ENCODE results near the gene IQCE. TPM values are rescaled to one million over a fixed set of nuclear protein-coding genes. Genes with fewer than 3 reads are reported as not detected.
A peak's percentile ranks its signal among the peaks of the same experiment; 100 is the strongest.

IQCE gene
- total RNA-seq, 2 donors from 2014 or later: 28.5 to 30.5 TPM

- DNase-seq: peak; percentile 68
- no peak for ATAC-seq
- intact Hi-C loops (cut with DNase I, micrococcal nuclease): no loop called here
Measured at GRCh38 chr7:2520131-2520760, 38.5 kb upstream of the IQCE start.

- intact Hi-C loops (cut with DNase I, micrococcal nuclease): no loop called here
- DNase-seq (peak; percentile 60), ATAC-seq (peak; percentile 12)
Measured at GRCh38 chr7:2520761-2521290, 38.0 kb upstream of the IQCE start.

- ATAC-seq: no peak
- DNase-seq: peak in 1 of 2 donors; percentile 47
Measured at GRCh38 chr7:2521341-2521745, 37.4 kb upstream of the IQCE start.

GRCh38 chr7:2521952-2522591 lies 36.7 kb upstream of the IQCE start:
- ATAC-seq: peak; percentile 13
- DNase-seq: peak; percentile 74
- intact Hi-C loops (cut with DNase I, micrococcal nuclease): no loop called here

More at GRCh38 chr7:2521341-2521745, 37.4 kb upstream of the IQCE start:
- intact Hi-C loops (cut with DNase I, micrococcal nuclease): no loop called here

GRCh38 chr7:2522780-2523433 lies 35.9 kb upstream of the IQCE start:
- intact Hi-C loops (cut with DNase I, micrococcal nuclease): no loop called here
- peak; percentile 74 to 79 for DNase-seq
- peak; percentile 23 for ATAC-seq

- ATAC-seq (peak; percentile 46), DNase-seq (peak; percentile 68 to 70)
- intact Hi-C loops (cut with DNase I, micrococcal nuclease): no loop called here
Measured at GRCh38 chr7:2523461-2523936, 35.3 kb upstream of the IQCE start.

- peak; percentile 94 to 98 for DNase-seq
- intact Hi-C loops (cut with DNase I, micrococcal nuclease): no loop called here
- peak; percentile 61 for ATAC-seq
Measured at GRCh38 chr7:2523941-2524807, 34.6 kb upstream of the IQCE start.

- intact Hi-C loops (cut with DNase I, micrococcal nuclease): no loop called here
Measured at GRCh38 chr7:2524808-2525657, 33.7 kb upstream of the IQCE start.

GRCh38 chr7:2525658-2526630 lies 32.8 kb upstream of the IQCE start:
- intact Hi-C loops (cut with DNase I, micrococcal nuclease): no loop called here
- DNase-seq (peak in 1 of 2 donors; percentile 39), ATAC-seq (no peak)

More at GRCh38 chr7:2524808-2525657, 33.7 kb upstream of the IQCE start:
- ATAC-seq (no peak), DNase-seq (peak in 1 of 2 donors; percentile 51)

- intact Hi-C loops (cut with DNase I, micrococcal nuclease): no loop called here
- DNase-seq: peak; percentile 53 to 62
- ATAC-seq: no peak
Measured at GRCh38 chr7:2526659-2527504, 31.9 kb upstream of the IQCE start.

- intact Hi-C loops (cut with DNase I, micrococcal nuclease): no loop called here
- DNase-seq: peak; percentile 78
- ATAC-seq: no peak
Measured at GRCh38 chr7:2527505-2528467, 31.0 kb upstream of the IQCE start.

- DNase-seq: peak in 1 of 2 donors; percentile 8
Measured at GRCh38 chr7:2528481-2529095, 30.2 kb upstream of the IQCE start.

GRCh38 chr7:2529161-2530070 lies 29.4 kb upstream of the IQCE start:
- DNase-seq (peak; percentile 72 to 74), ATAC-seq (peak; percentile 1)
- intact Hi-C loops (cut with DNase I, micrococcal nuclease): no loop called here

More at GRCh38 chr7:2528481-2529095, 30.2 kb upstream of the IQCE start:
- intact Hi-C loops (cut with DNase I, micrococcal nuclease): no loop called here
- no peak for ATAC-seq

All from left colon (tissue), 2 donors.